WTC11 (cell line): Measurements from ENCODE around the gene LRRC14B.
"Not testable (repeated sequence)": the region's sequence is repeated elsewhere in the genome, so short reads cannot be mapped to it uniquely, and the experiment has no call there.

Experiments
- CBFB ChIP-seq: sonication (generic); formaldehyde crosslinking; IDR thresholded peaks from 2 replicates; pipeline ENCODE4 v1.8.1; 2022; ENCODE audit warnings: mild to moderate bottlenecking, low read depth, missing genetic modification reagents
- CTCF ChIP-seq: fragments of 200-600 bp; IDR thresholded peaks from 2 replicates; pipeline ENCODE4 v1.8.0; 2022; ENCODE audit warnings: antibody characterized with exemption
- KAT7 ChIP-seq: sonication (generic); formaldehyde crosslinking; IDR thresholded peaks from 2 replicates; pipeline ENCODE4 v1.8.1; 2023; ENCODE audit warnings: missing genetic modification reagents, mild to moderate bottlenecking, borderline replicate concordance
- SMAD3 ChIP-seq: sonication (generic); formaldehyde crosslinking; IDR thresholded peaks from 2 replicates; pipeline ENCODE4 v1.8.0; 2022; ENCODE audit warnings: missing genetic modification reagents, mild to moderate bottlenecking, borderline replicate concordance
- TF ChIP-seq, protein P1 (sequence below): sonication (generic); formaldehyde crosslinking; conservative IDR thresholded peaks from 2 replicates; pipeline ENCODE4 v1.8.1; 2022; ENCODE audit warnings: mild to moderate bottlenecking, missing genetic modification reagents

- TF ChIP-seq, protein P1, sequence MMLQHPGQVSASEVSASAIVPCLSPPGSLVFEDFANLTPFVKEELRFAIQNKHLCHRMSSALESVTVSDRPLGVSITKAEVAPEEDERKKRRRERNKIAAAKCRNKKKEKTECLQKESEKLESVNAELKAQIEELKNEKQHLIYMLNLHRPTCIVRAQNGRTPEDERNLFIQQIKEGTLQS: not testable (repeated sequence)
- TF ChIP-seq CBFB (CRISPR knock-in tag); SMAD3 (CRISPR knock-in tag); KAT7 (CRISPR knock-in tag); CTCF: not testable (repeated sequence)
Observed at GRCh38 chr5:222951-223715, 31.8 kb downstream of the LRRC14B start.
